Left hindlimb (tissue), 1 donor: ENCODE data around the gene DENND1A.
"Not testable (repeated sequence)": the region's sequence is repeated elsewhere in the genome, so short reads cannot be mapped to it uniquely, and the experiment has no call there.

Source experiments
- DNase-seq: peaks from one replicate; pipeline ENCODE4 v3.0.0-alpha.2; 2018

Gene DENND1A

GRCh38 chr9:123861756-123862120, 68.2 kb downstream of the DENND1A start:
- DNase-seq: no peak

DNA sequence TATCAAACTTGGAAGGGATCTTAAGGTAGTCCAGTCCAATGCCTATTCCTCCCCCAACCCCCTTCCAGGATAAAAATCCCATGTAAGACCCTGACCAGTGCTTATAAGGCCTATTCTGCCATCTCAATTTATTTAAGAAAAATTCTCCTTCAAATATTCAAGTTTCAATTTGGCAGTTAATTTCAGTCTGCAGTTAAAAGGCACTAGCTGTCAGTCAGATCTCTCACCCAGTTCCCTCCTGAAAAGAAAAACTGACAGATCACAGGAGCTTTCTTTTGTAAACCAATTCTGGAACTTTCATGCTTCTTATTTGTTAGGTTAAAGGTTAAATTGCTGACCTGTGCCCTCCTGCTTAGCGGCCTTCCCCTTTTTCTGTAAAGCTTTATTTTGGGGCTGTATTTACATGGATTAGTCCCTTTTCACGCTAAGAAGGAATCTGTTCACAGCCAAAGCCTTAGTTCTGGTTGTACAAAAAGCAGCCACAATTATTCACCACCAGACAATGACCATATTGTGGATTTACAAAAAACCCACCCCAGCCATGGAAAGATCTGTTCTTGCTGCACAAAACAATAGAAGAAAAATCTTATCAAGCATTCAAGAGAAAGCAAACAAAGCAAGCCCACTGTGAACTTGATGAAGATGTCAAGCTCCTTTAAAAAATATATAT, 68.7 kb downstream of the DENND1A start:
- DNase-seq: no peak

DNA sequence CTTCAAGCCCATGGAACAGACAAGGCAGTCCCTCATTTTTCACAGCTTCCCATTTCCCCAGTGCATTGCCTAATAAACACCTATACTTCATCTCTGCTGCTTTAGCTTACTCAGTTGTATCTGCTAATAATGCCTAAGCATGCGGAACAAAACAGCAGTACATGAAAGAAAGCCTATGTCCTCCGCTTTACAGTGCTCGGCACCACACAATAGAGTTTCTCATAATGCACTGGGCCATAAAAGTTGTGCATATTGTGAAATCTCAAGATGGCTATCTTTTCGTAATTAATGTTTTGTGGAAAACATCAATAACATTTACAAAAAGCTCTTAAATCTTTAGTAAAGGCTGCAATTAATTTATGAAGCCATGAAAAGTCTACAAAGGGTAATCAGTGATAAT, 69.3 kb downstream of the DENND1A start:
- DNase-seq: no peak

GRCh38 chr9:123852403-123852802, 77.5 kb downstream of the DENND1A start:
- no peak for DNase-seq

- DNase-seq: no peak
These were observed 78.1 kb downstream of the DENND1A start for GRCh38 chr9:123851851-123852250.

- DNase-seq: no peak
These were observed 81.4 kb downstream of the DENND1A start for GRCh38 chr9:123848447-123849085.

- DNase-seq: no peak
These were observed 83.0 kb downstream of the DENND1A start for GRCh38 chr9:123846966-123847365.

- DNase-seq: no peak
These were observed 86.2 kb downstream of the DENND1A start for GRCh38 chr9:123843703-123844102.

GRCh38 chr9:123835821-123836220, 94.1 kb downstream of the DENND1A start:
- no peak for DNase-seq

DNA sequence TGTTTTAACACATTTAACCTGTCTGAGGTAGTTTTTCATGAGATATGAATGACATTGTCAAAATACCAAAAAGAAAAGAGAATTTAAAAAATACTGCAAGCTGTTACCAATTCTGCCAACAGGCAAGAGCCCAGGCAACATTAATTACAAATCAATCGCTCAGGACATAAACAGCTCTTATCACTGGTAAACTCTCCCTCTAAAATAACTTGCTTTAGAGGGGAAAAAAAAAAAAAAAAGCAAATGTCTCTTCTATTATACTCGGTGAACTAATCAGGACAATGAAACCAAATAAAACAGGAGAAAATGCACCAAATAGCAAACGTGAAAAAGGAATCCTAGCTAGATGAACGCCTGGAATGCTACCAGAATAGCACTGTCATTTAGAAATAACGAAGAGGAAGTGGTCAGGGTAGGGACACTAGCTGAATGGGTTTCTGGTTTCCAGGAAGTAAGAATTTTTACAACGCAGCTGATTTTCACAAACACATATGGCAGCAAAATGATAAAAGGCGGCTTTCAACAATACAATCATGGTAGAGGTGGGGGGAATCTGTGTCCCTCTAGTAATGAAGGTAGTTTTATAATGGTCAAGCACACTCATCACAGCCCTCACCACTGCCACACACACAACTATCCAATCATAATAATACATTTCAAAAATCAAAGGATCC, 94.9 kb downstream of the DENND1A start:
- DNase-seq: no peak

GRCh38 chr9:123834218-123834888, 95.6 kb downstream of the DENND1A start:
- DNase-seq: no peak

DNA sequence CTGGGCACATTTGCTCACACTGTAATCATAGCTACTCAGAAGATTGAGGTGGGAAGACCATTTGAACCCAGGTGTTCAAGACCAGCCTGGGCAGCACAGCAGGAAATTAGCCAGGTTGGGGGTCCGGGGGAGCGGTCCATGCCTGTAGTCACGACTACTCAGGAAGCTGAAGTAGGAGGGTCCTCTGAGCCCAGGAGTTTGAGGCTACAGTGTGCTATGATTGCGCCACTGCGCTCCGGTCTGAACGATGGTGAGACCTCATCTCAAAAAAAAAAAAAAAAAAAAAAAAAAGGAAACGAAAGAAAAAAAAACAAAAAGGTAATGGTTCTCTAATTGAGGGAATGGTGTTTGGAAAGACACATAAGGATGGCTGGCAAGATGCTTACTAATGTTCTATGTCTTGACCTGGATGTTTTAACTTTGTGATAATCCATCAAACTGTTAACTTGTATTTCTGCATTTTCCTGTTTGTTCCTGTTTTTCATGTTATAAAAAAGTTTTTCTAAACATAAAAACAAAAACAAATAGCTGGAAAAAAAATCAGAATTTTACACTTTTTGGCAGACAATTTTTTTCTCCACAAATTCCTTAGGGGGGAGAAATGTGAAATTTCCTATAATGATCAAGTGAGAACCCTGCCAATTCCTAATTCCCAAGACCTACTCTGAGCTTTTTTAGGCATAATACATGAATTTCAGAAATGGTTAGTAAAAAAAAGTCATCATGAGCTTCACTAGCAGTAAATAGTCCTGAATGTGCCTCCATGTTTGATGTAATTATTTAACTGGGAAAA, 96.9 kb downstream of the DENND1A start:
- no peak for DNase-seq

GRCh38 chr9:123832176-123832575, 97.8 kb downstream of the DENND1A start:
- no peak for DNase-seq

GRCh38 chr9:123828449-123828848, 101.5 kb downstream of the DENND1A start:
- no peak for DNase-seq

DNA sequence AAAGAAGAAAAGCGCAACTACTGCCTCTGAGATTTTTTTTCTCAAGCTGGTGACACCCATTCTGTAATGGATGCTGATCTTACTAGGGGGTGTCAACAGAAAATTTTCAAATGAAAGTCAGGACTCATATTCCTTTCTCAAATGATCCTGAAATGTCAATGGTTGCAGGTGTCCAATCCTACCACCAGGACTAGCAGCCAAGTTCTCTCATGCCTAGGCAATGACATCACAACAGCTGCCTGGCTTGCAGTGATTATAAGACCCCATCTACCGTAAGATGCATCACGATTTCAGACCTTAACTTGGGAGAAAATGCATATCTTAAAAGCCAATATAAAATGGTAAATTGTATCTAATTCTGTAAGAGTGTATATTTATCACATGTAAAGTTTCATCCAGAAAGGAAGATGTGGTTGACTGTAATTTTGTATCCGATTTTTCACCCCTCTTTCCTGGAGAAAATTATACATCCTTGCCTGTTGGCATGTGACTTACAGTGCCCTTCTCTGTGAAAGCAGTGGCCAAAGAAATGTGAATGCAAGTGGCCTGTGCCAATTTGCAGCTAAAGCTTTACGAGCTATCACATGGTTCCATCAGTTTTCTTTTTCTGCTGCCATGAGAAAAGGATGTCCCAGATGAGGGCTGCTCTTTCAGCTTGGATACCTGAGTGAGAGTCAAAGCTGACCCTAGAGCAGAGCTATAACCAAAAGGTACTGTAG, 104.4 kb downstream of the DENND1A start:
- peak; percentile 49 for DNase-seq

DNA sequence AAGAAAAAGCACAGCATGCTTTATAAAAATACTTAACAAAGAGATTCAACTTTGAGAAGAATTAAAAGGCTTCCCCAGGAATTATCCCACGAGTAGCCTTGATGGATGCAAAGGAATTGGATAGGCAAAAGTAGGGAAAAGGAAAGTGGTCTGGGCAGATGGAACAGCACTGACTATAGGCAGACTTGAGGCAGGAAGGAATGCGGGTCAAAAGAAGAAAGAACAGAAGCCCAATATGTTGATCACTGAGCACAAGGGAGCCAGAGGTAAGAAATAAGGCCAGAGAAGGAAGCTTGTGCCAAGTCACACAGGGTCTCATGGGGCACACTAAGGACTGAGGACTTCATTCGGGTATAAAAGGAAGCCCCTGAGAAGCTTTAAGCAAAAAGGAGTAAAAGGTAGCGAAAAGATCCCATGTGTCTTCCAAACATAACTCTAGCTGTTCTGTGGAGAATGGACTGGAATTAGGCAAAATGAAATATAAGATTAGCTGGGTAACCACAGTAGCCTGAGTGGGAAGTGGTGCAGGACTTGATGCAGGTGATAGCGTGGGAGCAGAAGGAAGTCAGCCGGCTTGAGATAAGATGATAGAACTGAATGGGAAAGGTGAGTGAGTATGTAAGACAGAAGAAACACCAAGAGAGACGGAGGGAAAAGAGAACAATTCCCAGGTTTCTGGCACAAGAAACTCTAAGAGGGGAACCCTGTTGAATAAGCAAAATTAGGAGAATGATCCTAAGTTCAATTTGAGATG, 106.6 kb downstream of the DENND1A start:
- DNase-seq: no peak

GRCh38 chr9:123821619-123822018, 108.3 kb downstream of the DENND1A start:
- no peak for DNase-seq

DNA sequence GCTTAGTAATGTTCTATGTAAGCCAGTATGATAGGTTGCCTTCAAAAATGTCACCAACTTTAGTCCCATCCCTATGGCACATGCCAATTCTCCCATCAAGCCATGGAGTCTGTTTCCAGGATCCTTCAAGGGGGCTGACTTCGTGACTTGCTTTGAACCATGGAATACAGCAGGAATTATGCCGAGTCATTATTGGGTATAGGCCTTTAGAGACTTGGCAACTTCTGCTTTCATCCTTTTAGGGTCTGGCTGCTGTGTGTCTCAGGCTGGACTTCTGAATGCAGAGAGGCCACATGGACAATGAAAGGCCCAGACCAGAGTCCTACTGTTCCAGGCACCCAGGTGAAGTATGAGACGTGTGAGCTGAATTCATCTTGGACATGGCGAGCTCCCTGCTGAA, 109.8 kb downstream of the DENND1A start:
- DNase-seq: no peak

DNA sequence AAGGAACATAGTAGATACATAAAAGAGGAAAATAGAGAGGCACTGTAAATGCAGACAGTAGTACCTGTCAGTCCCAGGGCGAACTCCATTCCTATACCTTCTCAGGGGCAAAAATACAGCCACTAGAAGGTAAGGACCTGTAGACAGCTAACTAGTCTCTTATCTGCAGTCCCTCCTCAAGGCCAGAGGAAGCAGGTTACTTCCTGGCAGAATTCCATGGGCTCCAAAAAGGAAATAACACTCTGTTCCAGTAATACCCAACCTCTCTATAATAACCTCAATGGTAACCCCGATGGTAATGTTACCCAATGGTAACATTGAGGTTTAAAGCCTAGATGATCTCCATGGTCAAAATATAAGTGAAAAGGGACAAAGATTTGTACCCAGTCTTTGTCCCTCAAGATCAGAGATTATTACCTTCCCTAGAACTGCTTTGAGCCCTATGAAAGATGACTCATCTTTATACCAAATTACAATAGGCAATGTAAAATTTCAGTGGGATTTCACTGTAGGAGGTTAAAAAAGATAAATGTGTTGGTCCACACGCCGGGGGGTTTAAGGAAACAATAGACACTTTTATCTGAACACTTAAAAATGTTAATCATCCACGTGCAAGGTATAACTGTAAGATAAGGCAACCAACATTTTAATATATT, 113.0 kb downstream of the DENND1A start:
- no peak for DNase-seq

DNA sequence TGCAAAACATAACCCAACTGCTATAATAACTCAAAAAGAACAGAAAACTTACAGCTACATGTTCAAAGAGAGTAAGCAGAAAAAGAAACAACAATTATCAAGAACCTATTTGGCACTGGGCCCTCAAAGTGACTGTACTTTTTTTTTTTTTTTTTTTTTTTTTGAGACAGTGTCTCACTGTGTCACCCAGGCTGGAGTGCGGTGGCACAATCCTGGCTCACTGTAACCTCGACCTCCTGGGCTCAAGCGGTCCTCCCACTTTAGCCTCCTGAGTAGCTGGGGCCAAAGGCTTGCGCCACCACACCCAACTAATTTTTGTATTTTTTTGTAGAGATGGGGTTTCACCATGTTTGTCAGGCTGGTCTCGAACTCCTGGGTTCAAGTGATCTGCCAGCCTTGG, 114.1 kb downstream of the DENND1A start:
- DNase-seq: not testable (repeated sequence)

GRCh38 chr9:123814496-123814895, 115.4 kb downstream of the DENND1A start:
- DNase-seq: no peak
